Small intestine (tissue), 7 donors: ENCODE results near the gene ITGA1. TPM values are rescaled to one million over a fixed set of nuclear protein-coding genes. Genes with fewer than 3 reads are reported as not detected.

Source experiments
- DNase-seq, 2 donors: peaks; one replicate each; pipeline versions ENCODE4 v3.0.0 to v3.0.0-alpha.2; 2013
- FAIRE-seq: peaks from 2 replicates; lab custom pipeline; 2012; peaks lifted over from hg19 to GRCh38; lab: Jason Lieb, UNC
- H3K27ac ChIP-seq, 3 donors: one replicate each; pipeline ENCODE4 v1.5.1; 2013; ENCODE audit warnings: low read length in 2 of 3, mild to moderate bottlenecking in 2 of 3, control low read depth in 1 of 3, inconsistent platforms in 1 of 3, low read depth in 1 of 3, moderate library complexity in 1 of 3
- H3K27me3 ChIP-seq, 3 donors: one replicate each; pipeline ENCODE4 v1.6.1; 2013; ENCODE audit warnings: low read length in 3 of 3, inconsistent platforms in 1 of 3; ENCODE audit not compliant: control insufficient read depth in 3 of 3, insufficient read depth in 3 of 3
- H3K36me3 ChIP-seq, 3 donors: one replicate each; pipeline ENCODE4 v1.6.1; 2013; ENCODE audit warnings: low read length in 3 of 3, inconsistent platforms in 1 of 3, low read depth in 1 of 3, mild to moderate bottlenecking in 1 of 3, moderate library complexity in 1 of 3; ENCODE audit not compliant: control insufficient read depth in 3 of 3, insufficient read depth in 2 of 3
- H3K4me1 ChIP-seq, 3 donors: one replicate each; pipeline ENCODE4 v1.6.1; 2013; ENCODE audit warnings: low read length in 2 of 3, inconsistent platforms in 1 of 3, low read depth in 1 of 3, mild to moderate bottlenecking in 1 of 3, moderate library complexity in 1 of 3; ENCODE audit not compliant: control insufficient read depth in 3 of 3, insufficient read depth in 2 of 3
- H3K4me3 ChIP-seq, 3 donors: one replicate each; pipeline ENCODE4 v1.5.1; 2013; ENCODE audit warnings: low read length in 3 of 3, control low read depth in 1 of 3, inconsistent platforms in 1 of 3, low read depth in 1 of 3, mild to moderate bottlenecking in 1 of 3, moderate library complexity in 1 of 3
- H3K9me3 ChIP-seq, 2 donors: one replicate each; pipeline ENCODE4 v1.6.1; 2013; ENCODE audit warnings: low read depth in 1 of 2, low read length in 1 of 2; ENCODE audit not compliant: control insufficient read depth in 2 of 2, insufficient read depth in 1 of 2
- WGBS, 3 donors: extraction: QIAGEN DNeasy Blood & Tissue Kit; methylation state at CpG; one replicate each; pipeline ENCODE4 v1.1.7; 2013; 5-methylcytosine and 5-hydroxymethylcytosine counted together
- polyA plus RNA-seq, 4 donors: library from polyadenylated mRNA; stranded (reverse) in 3 of 4; unstranded in 1 of 4; fragments of 200-250 nt in 3 of 4; fragments of 120-200 nt in 1 of 4; gene quantifications; one replicate each; pipeline versions ENCODE4 v1.2.1 to v1.2.3, GENCODE V29; 2013
- donor health status: healthy with polysubstance abuse.
- donor health status: control.
- donor health status: control.
- donor health status: Bipolar disorder and iron deficiency.
- donor health status: healthy.

Gene ITGA1
- polyA plus RNA-seq, 4 donors = 1.6 to 20.9 (median 5.0) TPM

- no peaks in the 10 kb centered on the region for H3K27me3 ChIP-seq
- 76 to 83% (median 82%) methylated on average over 8 of the region's 8 CpGs for WGBS, 3 donors
- H3K36me3 ChIP-seq = peaks cover 0 to 3% (median 0%) of the 10 kb centered on the region in 3 donors
- no peak overlapping the region for H3K27ac ChIP-seq
- H3K9me3 ChIP-seq = no peaks in the 10 kb centered on the region
- FAIRE-seq (no peak), DNase-seq (no peak)
- no peak overlapping the region for H3K4me3 ChIP-seq
- no peaks in the 10 kb centered on the region for H3K4me1 ChIP-seq
Observed at GRCh38 chr5:52910071-52910470, 122.4 kb downstream of the ITGA1 start.

GRCh38 chr5:52915176-52915875, 127.6 kb downstream of the ITGA1 start:
- Histone ChIP-seq H3K4me1 (no peaks in the 10 kb centered on the region), H3K27me3 (no peaks in the 10 kb centered on the region), H3K4me3 (no peak overlapping the region), H3K9me3 (no peaks in the 10 kb centered on the region), H3K36me3 (peaks cover 0 to 2% (median 0%) of the 10 kb centered on the region in 3 donors), H3K27ac (no peak overlapping the region)
- DNase-seq (peak; percentile 61 to 73), FAIRE-seq (no peak)
- WGBS, 3 donors = 11 to 40% (median 37%) methylated on average over 4 of the region's 4 CpGs

DNA sequence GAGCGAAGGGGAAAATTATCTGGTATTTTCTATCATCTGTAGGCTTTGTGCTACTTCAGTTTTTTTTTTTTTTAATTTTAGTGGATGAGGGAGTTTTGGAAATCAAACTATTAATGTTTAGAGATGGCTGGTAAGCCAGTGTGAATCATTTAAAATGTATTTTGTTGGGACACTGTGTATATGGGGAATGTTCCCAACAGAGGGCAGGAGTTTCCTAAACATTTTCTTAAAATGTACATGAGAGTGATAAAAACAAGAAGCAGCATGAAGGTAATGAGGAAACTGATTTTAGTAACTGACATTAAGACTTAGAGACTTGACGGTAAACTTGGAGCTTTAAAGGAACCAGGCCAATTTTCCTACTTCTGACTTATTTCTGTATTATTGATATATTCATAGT, 133.2 kb downstream of the ITGA1 start:
- H3K27ac ChIP-seq = no peak overlapping the region
- 93 to 97% (median 93%) methylated on average over 2 of the region's 2 CpGs for WGBS, 3 donors
- no peak overlapping the region for H3K4me3 ChIP-seq
- H3K36me3 ChIP-seq = peaks cover 3 to 4% (median 4%) of the 10 kb centered on the region in 3 donors
- no peak for FAIRE-seq
- no peak for DNase-seq
- no peaks in the 10 kb centered on the region for H3K4me1 ChIP-seq
- no peaks in the 10 kb centered on the region for H3K27me3 ChIP-seq
- H3K9me3 ChIP-seq = no peaks in the 10 kb centered on the region

DNA sequence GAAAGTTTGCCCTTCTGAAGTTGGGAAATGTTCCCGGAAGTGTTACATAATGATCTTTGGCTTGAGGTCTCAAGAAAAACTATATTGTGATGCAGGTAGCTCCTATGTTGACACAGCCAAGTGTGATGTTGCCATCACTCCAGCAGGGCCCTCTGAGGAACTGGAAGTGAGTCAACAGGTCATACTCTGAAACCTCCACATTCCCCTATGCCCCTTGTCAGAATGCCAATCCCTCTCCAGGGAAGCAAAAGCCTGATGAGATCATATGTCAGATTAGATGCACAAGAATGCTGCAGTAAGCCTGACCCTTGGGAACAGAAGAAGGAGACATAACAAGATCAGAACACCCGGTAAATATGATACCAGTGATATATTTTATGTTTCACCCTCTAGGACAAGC, 134.7 kb downstream of the ITGA1 start:
- no peak overlapping the region for H3K4me3 ChIP-seq
- DNase-seq (peak in 1 of 2 donors; percentile 37), FAIRE-seq (no peak)
- no peaks in the 10 kb centered on the region for H3K27me3 ChIP-seq
- no peaks in the 10 kb centered on the region for H3K4me1 ChIP-seq
- no peak overlapping the region for H3K27ac ChIP-seq
- H3K9me3 ChIP-seq = no peaks in the 10 kb centered on the region
- WGBS, 3 donors = 61 to 83% (median 81%) methylated on average over 2 of the region's 2 CpGs
- H3K36me3 ChIP-seq = peaks cover 3 to 6% (median 4%) of the 10 kb centered on the region in 3 donors

- no peak for DNase-seq
- H3K27me3 ChIP-seq = no peaks in the 10 kb centered on the region
Observed at GRCh38 chr5:52924456-52924855, 136.7 kb downstream of the ITGA1 start.

DNA sequence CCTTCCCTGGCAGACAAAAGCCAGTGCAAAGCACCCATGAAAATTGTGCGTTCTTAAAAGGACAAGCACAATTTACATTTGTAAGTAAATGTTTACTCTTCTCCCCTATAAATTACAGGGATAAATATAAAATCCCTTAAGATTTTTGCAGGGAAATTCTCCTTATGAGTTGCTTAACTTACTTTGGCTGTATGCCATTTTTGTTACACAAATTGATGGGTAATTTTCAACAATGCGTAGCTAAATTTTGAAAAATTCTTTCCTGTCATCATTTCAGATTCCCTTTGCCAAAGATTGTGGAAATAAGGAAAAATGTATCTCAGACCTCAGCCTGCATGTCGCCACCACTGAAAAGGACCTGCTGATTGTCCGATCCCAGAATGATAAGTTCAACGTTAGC, 137.3 kb downstream of the ITGA1 start:
- 84 to 91% (median 86%) methylated on average over 5 of the region's 5 CpGs for WGBS, 3 donors
- no peak for FAIRE-seq
- DNase-seq = no peak
- no peaks in the 10 kb centered on the region for H3K9me3 ChIP-seq
- no peak overlapping the region for H3K27ac ChIP-seq
- H3K4me3 ChIP-seq = no peak overlapping the region
- peaks cover 4 to 7% (median 5%) of the 10 kb centered on the region in 3 donors for H3K36me3 ChIP-seq
- H3K4me1 ChIP-seq = no peaks in the 10 kb centered on the region
- H3K27me3 ChIP-seq = no peaks in the 10 kb centered on the region

More at GRCh38 chr5:52924456-52924855, 136.7 kb downstream of the ITGA1 start:
- H3K27ac ChIP-seq = no peak overlapping the region
- peaks cover 4 to 7% (median 5%) of the 10 kb centered on the region in 3 donors for H3K36me3 ChIP-seq
- no peak overlapping the region for H3K4me3 ChIP-seq
- no peaks in the 10 kb centered on the region for H3K9me3 ChIP-seq
- 68 to 83% (median 78%) methylated on average over 8 of the region's 8 CpGs for WGBS, 3 donors
- H3K4me1 ChIP-seq = no peaks in the 10 kb centered on the region
- FAIRE-seq = no peak

- Histone ChIP-seq H3K4me3 (no peak overlapping the region), H3K4me1 (no peaks in the 10 kb centered on the region), H3K9me3 (no peaks in the 10 kb centered on the region), H3K27ac (no peak overlapping the region), H3K27me3 (no peaks in the 10 kb centered on the region), H3K36me3 (peaks cover 0 to 7% (median 5%) of the 10 kb centered on the region in 3 donors)
- DNase-seq (no peak), FAIRE-seq (no peak)
- 59 to 64% (median 60%) methylated on average over 2 of the region's 2 CpGs for WGBS, 3 donors
Observed at GRCh38 chr5:52928689-52929088, 141.0 kb downstream of the ITGA1 start.

DNA sequence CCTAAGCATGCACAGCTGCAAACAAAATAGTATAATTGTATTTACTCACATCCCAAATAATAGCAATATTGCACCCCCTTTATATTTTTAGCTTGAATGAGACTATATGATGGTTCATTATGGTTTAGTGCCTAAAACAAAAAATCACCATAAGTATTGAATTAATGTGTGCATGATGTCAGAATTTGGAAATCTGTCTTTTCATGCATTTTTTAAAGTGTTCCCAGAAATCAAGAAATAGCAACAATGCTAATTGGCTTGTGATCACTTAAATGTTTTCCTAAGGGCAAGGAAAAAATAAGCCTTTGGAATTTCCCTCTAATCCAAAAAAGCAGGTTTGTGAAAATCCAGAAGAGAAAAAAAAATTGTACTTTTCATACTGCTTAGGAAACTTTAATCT, 150.5 kb downstream of the ITGA1 start:
- Histone ChIP-seq H3K9me3 (peaks cover 0 to 2% of the 10 kb centered on the region in 2 donors), H3K4me3 (no peak overlapping the region), H3K36me3 (peaks cover 2 to 5% (median 2%) of the 10 kb centered on the region in 3 donors), H3K27me3 (no peaks in the 10 kb centered on the region), H3K27ac (no peak overlapping the region), H3K4me1 (no peaks in the 10 kb centered on the region)
- FAIRE-seq (no peak), DNase-seq (no peak)
